RPMI8226 (cell line): ENCODE measurements around the gene UBE2I.
"Not testable (repeated sequence)": the region's sequence is repeated elsewhere in the genome, so short reads cannot be mapped to it uniquely, and the experiment has no call there.

Source experiments
- DNase-seq: peaks from one replicate; pipeline ENCODE4 v3.0.0-alpha.2; 2015

The UBE2I gene

DNA sequence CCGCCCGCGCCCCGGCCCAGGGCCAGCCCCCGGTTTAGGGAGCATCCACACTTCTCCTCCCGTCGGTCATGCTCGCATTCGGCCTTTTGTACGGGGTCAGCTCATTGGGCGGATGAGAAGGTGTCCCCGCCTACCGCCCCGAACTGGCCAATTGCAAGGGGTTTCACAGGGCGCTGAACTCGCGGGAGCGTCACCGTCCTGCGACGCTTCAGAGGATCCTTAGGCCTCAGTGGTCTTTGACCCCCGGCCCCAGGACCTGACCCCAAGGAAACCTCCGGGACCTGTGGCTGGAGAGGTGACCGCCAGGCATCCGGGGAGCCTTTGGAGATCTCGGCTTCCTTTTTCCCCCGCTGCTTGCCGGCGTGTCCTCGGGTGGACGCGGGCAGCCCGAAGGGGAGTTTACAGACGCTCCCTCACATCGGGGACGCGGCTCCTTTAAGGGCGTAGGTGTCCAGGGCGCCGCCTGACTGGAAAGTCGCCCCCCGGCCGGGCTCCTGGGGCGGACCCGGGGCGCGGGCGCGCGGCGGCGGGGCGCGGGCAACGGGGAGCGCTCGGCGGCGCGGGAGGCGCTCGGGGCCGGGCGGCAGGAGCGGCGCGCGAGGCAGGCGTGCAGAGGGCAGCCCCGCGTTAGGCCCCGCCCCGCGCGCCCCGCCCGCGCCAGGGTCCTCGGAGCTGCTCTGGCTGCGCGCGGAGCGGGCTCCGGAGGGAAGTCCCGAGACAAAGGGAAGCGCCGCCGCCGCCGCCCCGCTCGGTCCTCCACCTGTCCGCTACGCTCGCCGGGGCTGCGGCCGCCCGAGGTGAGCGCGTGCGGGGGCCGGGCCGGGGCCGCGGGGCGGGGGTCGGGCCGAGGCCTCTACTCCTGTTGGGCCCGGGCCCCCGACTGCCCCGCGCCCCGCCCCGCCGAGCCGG lies at the start of gene UBE2I:
Gene UBE2I, plus strand, starts transcription at position 660 of the 909 bp plus-strand sequence. CDS start 4,395 bp downstream, outside the sequence.
- DNase-seq, result peak; percentile 99

DNA sequence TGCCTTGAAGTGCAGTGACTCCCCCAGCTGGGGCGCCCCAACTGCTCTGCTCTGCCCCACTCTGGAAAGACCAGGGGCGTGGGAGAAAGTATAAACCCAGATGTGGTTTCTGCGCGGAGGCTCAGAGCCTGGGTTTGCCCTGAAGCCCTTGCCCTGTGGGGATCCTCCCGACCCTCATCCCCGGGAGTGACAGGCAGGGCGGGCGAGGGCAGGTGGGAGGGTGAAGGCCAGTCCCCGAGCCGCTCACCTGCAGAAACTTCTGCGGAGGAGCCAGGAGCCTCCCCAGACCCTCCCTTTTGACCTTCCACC lies 49.7 kb upstream of the UBE2I start:
- no peak for DNase-seq

DNA sequence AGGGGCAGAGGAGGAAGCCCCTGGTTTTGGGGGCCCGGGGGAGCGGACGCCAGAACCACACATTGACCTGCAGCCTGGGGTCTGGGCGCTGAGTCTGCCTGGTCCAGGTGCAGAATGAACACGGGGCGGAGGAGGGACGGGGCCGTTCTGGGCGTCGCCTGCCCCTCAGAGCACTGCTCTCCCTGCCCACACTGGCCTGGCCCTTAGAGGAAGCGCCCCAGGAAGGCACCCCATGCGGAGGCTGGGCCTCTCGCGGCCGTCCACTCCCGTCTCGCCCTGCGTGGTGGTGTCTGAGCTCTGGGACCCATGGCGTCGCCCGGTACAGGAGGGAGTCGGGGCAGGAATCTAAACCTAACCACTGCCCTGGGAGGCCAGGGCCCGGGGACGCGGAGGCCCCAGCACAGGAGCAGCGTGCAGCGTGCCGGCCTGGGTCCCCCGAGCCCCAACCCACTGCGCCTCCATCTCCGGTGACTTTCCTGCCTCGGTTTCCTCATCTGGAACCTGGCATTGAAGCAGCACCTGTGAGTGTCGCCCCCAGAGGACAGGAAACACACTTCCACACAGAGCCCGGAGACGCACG lies 49.2 kb upstream of the UBE2I start:
- DNase-seq, result no peak

DNA sequence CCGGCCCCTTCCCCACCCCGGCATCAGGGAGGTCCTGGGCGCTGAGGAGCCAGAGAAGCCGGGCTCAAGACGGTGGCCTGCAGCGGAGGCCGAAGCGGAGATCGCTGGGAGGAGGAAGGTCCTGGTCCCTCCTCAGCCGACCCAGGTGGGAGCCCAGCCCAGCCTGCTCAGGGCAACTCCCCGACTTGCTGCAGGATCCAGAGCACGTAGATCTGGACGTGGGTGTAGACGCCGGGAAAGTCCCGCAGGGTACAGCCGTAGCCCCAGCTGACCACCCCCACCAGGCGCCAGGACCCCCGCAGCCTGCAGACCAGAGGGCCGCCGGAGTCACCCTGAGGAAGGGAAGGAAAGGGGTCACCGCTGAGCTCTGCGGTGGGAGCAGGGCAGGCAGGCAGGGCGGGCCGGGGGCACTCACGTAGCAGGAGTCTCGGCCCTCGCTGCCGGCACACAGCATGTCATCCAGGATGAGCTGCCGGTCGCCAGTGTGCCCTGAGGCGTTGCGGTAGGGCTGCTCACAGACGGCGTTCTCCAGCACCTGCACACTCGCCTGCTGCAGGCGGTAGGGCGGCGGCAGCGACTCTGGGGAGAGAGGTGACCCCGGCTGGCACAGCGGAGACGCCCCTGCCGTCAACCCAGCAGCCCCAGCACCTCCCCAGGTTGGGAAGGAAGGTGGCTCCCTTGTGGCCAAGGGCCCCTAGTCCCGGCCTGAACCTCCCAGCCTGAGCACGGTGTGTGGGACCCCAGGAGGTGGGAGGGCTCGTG lies 48.1 kb upstream of the UBE2I start:
- DNase-seq, result peak; percentile 93

DNA sequence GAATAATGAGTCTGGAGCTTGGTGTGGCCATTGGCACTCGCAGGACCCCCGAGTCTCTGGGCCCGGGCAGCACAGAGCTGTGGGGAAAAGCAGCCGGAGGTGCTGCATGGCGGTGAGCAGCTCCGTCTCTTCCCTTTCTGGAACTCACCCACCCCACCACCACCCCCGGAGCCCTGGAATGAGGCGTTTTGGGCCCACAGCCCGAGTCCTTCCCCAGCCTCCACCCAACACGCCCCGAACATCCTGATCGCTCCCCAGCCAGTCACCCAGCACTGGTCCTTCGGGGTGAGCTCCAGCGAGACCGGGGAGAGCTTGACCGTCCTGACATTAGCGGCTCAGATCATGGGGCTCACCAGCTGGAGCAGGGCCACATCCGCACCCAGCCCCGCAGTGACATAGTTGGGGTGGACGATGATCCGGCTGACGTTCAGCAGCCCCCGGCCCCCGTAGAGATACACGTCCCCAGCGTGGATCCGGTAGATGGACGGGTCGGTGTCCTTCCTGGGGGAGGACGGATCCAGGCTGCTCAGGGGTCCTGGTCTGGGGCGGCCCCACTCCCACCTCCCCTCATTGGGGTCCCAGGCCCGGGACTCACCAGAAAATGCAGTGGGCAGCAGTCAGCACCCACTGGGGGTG lies 47.1 kb upstream of the UBE2I start:
- no peak for DNase-seq

DNA sequence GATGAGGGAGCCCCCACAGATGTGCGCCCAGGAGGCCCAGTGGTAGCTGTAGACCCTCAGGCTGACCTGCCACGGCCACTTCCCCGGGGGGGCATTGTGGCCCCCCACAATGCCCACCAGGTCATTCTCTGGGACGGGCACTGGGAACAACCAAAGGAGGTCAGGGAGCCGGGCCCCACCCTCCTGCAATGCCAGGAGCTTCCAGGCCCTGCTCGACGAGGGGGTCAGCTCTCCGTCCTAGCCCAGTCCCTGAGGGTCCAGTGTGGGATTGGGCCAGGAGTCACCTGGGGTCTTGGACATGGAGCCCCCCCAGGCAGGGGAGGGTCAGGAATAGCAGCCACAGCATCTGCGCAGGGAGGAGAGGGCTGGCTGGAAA lies 46.6 kb upstream of the UBE2I start:
- no peak for DNase-seq

DNA sequence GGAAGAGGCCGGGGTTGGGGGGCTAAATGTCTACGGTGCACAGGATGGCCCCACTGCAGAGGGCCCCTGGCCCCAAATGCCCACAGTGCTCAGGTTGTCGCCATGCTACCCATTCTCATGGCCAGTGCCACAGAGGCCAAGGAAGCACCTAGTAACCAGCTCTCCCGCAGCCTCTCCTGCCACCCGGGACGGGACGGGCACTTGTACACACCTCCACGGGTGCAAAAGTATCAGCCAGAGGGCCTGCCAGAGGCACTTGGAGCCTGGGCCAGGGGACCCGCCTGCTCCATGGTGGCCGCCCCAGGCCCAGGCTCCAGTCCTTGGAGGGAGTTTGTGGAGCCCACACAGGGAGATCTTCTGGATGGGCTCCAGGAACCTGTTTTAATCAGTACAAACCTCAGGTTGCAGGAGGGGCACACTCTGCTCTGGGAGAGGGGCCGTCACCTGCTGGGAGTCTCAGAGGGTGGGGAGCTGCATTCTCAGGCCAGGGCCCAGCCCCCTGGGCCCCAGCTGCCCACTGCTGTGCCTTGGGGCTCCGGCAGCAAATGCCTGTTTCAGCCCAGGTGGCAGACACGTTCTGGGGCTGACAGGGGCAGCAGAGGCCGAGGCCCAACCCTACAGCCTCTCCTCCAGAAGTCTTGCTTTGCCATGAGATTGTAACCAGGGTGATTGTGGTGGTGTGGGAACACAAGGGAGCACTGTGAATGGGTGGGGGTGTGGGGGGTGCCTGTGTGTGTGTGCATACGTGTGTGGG lies 45.7 kb upstream of the UBE2I start:
- no peak for DNase-seq

DNA sequence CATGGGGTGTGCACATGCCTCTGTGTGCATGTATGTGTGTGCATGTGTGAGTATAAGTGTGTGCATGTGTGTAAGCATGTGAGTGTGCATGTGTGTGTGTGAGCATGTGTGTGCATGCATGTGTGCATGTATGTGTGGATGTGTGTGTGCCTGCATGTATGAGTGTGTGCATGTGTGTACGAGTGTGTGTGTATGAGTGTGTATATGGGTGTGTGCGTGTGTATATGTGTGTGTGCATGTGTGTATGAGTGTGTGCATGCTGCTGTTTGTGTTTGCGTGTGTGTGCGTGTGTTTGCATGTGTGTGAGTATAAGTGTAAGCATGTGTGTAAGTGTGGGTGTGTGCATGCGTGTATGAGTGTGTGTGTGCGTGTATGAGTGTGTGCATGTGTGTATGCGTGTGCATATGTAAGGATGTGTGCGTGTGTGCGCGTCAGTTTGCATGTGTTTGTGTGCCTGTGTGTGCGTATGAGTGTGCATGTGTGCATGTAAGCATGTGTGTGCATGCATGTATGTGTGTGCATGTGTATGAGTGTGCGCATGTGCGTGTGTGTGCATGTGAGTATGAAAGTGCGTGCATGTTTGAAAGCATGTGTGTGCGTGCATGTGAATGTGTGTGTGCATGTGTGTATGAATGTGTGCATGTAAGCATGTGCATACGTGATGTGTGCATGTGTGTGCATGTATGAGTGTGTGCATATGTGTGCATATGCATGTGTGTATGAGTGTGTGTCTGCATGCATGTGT lies 44.9 kb upstream of the UBE2I start:
- DNase-seq, result no peak

DNA sequence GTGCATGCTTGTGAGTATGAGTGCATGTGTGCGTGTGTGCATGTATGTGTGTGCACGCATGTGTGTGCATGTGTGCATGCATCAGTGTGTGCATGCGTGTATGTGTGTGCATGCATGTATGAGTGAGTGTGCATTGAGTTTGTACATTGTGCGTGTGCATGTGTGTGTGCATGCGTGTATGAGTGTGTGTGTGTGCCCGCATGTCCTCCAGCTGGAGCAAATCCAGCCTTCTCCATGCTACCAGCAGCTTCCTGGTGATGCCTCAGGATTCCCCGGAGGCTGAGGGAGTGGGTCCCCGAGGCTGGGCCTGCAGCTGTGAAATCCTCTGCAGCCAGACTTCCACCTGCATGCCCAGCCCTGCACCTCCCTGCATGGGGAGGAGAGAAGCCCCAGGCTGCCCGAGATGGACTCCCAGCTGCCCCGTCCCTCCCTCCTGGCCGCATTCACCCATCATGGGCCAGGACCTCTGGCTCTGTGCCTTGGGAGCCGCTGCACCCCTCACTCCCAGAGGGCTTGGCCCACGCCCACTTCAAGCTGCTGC lies 44.3 kb upstream of the UBE2I start:
- no peak for DNase-seq

DNA sequence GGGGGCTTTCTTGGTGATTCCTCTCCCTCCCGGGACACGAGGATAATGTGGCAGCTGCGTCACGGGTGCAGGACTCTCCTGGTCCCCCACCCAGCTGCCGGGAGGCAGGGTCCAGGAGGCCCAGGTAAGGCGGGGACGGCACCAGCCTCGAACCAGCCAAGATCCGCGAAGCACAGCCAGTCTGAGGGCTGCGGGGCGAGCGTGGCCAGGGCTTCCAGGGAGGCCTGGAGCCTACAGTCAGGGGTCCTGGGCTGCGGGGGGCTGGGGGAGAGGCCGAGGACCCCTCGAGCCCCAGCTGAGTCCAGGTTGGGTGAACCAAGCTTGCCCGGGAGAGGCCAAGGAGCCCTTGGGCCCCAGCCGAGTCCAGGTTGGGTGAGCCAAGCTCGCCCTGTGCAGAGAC lies 43.6 kb upstream of the UBE2I start:
- DNase-seq, result no peak

DNA sequence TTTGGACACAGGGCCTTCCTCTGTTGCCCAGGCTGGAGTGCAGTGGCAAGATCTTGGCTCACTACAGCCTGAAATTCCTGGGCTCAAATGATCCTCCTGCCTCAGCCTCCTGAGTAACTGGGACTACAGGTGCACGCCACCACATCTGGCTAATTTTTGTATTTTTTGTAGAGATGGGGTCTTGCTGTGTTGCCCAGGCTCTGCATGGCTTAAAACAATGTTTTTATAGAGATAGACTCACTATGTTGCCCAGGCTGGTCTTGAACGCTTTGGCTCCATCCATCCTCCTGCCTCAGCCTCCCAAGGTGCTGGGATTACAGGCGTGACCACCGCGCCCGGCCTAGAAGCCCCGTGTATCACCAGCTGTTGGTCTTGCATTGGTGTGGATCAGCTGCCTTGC lies 40.0 kb upstream of the UBE2I start:
- not testable (repeated sequence) for DNase-seq

DNA sequence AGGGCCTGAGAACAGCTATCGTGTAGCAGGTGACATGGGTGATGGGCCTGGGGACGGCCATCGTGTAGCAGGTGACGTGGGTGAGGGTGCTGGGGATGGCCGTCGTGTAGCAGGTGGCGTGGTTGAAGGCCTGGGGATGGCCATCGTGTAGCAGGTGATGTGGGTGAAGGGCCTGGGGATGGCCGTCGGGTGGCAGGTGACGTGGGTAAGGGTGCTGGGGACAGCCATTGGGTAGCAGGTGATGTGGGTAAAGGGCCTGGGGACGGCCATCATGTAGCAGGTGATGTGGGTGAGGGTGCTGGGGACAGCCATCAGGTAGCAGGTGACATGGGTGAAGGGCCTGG lies 38.1 kb upstream of the UBE2I start:
- no peak for DNase-seq

DNA sequence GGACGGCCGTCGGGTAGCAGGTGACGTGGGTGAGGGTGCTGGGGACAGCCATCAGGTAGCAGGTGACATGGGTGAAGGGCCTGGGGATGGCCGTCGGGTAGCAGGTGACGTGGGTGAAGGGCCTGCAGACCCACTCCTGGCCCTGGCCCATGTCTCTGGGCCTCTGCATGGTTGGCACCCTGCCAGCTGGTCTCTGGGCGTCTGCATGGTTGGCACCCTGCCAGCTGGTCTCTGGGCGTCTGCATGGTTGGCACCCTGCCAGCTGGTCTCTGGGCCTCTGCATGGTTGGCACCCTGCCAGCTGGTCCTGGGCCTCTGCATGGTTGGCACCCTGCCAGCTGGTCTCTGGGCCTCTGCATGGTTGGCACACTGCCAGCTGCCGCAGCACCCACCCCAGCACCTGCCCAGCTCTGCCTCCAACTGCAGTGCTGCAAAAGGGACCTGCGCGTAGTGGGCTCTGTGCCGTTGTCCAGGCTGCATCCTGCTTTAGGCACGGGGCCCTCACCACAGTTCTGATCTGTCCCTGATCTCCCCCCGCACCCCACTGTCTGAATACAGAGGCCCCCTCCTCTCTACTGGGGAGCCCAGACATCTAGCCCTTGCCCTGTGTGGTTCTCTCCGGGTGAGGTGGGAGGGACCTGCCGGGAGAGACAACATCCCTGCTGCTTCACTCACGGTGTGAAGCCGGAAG lies 37.6 kb upstream of the UBE2I start:
- peak; percentile 98 for DNase-seq

DNA sequence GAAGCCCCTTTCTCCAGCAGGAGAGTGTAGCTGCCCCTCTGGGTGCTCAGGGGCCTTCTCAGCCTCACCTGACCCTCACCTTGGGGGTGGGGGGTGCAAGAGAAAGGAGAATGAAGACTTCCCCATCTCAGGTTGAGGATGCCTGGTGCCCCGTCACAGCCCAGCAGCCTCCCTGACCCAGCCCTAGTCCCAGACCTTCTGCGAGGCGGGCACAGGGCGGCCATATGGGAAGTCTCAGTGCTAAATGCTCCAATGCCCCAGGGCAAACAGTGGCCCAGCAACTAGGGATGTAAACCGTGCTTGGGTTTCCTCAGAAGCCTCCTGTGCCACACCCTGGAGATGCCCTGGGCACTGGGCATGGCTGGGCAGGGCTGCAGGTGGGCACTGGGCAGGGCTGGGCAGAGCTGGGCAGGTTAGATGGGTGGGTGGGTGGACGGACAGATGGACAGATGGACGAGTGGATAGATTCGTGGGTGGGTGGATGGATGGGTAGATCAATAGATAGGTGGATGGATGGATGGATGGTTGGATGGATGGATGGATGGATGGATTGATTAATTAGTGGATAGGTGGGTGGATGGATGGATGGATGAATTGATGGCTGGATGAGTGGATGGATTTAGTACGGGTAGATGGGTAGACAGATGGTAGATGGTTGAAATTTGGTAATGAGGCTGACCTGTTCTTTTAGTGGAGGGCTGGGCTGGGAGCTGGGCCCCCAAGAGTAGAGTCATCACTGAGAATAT lies 36.8 kb upstream of the UBE2I start:
- peak; percentile 68 for DNase-seq

DNA sequence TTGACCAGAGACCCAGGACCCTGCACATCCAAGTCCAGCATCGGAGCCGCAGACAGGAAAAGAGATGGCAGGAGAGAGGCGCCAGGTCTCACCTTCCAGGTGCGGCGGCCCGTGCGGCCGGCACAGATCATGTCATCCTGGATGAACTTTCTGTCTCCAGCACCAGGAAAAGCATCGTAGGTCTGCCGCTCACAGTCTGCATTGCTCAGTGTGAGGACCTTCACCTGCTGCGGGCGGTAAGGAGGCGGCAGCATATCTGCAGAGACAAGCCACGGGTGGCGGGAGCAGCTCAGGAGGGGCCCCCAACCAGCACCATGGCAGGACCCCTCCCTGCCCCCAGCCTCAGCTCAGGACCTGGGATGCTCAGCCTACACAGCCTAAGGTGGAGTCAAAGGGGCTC lies 35.6 kb upstream of the UBE2I start:
- DNase-seq, result no peak

DNA sequence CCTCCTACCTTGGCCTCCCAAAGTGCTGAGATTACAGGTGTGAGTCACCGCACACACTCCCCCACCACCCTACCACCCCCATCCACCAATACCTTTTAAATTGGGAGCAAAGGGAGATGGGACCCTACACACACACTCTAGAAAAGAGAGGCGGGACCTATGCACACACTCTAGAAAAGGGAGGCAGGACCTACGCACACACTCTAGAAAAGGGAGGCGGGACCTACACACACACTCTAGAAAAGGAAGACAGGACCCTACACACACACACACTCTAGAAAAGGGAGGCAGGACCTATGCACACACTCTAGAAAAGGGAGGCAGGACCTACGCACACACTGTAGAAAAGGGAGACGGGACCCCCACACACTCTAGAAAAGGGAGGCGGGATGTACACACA lies 34.7 kb upstream of the UBE2I start:
- DNase-seq, result no peak

DNA sequence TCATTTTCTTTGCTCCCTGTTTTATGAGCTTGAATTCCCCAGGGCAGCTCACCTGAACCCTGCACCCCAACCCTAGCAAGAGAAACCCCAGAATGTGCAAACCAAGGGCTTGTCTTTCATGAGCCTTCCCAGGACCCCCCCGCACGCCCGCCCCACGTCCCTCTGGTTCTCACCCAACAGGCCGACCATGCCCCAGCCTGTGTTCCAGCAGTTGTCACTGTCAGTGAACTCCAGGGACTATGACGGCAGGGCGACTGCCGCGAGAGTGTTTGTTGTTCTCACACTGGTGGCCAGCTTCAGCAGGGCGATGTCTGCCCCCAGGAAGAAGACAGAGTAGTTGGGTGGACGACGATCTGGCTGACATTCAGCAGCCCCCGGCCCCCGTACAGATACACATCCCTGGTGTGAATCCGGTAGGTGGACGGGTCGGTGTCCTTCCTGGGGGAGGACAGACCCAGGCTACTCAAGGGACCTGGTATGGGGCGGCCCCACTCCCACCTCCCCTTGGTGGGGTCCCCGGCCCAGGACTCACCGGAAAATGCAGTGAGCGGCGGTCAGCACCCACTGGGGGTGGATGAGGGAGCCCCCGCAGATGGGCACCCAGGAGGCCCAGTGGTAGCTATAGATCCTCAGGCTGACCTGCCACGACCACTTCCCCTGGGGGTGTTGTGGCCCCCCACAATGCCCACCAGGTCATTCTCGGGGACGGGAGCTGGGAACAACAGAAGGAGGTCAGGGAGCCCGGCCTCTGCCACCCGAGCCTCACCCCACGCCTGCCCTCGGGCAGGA lies 33.5 kb upstream of the UBE2I start:
- no peak for DNase-seq

DNA sequence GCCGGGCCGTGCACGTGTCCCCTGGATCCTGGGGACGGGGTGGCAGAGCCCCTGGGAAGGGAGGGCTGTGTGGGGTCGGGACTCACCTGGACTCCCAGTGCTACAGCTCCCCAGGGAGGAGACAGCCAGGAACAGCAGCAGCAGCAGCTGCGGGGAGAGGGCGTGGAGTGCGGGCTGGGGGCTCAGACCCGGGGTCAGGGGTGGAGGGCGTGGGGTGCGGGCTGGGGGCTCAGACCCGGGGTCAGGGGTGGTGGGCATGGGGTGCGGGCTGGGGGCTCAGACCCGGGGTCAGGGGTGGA lies 32.9 kb upstream of the UBE2I start:
- DNase-seq, result no peak

DNA sequence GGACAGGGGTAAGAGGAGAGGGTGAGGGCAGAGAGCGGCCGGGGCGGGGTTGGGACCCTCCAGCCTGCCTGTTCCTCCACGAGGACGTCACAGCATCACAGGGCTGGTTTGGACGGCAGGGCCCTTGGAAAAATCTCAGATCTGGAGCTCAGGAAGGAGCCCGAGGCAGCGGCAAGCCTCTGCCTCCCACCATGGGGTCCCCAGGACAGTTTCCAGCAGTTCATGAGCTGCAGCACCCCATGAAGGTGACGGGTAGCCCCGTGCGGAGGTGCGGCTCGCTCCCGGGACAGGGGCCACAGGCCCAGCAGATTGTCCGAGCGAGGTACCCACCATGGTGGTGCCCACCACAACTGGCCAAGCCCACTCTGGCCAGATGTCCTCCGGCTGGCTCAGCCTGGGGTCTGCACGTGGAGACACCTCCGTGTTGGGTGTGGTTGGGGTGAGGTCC lies 32.3 kb upstream of the UBE2I start:
- no peak for DNase-seq
